Panc1 (cell line): ENCODE data around the gene HTR3B. TPM values are rescaled to one million over a fixed set of nuclear protein-coding genes. Genes with fewer than 3 reads are reported as not detected.
A peak's percentile ranks its signal among the peaks of the same experiment; 100 is the strongest.

Source experiments
- ATAC-seq: fragments of 200-7000 bp; cut with Tn5 transposase; 2 replicates; pipeline ENCODE4 v1.9.1; 2020; ENCODE audit warnings: mild to moderate bottlenecking, moderate library complexity
- BruUV-seq: library from RNA; stranded (reverse); fragments of 400-500 nt; replicated peaks from 2 replicates; lab custom pipeline; 2021; lab: Mats Ljungman, UMichigan
- CTCF ChIA-PET: fragments of 300-600 bp; sonication (Branson Sonifier 250); formaldehyde crosslinking; loops from one replicate; lab custom pipeline; 2022; ENCODE audit warnings: antibody characterized with exemption; lab: Charles Lee
- POLR2A ChIA-PET: fragments of 300-600 bp; sonication (Branson Sonifier 250); formaldehyde crosslinking; loops from one replicate; lab custom pipeline; 2022; ENCODE audit warnings: antibody characterized with exemption; lab: Charles Lee
- DNase-seq: peaks from one replicate; pipeline ENCODE4 v3.0.0-alpha.2; 2010; ENCODE audit warnings: low read depth, low spot score
- H3K27ac ChIP-seq: 2 replicates; pipeline ENCODE4 v1.5.1; 2011; ENCODE audit warnings: mild to moderate bottlenecking, low read length, inconsistent platforms
- H3K27me3 ChIP-seq: fragments of 200-500 bp; sonication (Bioruptor generic); 2 replicates; pipeline ENCODE4 v1.6.0; 2014; ENCODE audit warnings: low read length, inconsistent platforms; ENCODE audit not compliant: control insufficient read depth, insufficient read depth
- H3K36me3 ChIP-seq: fragments of 200-500 bp; sonication (Bioruptor generic); 2 replicates; pipeline ENCODE4 v1.5.1; 2014; ENCODE audit warnings: inconsistent platforms, mild to moderate bottlenecking, low read length, moderate library complexity; ENCODE audit not compliant: control insufficient read depth, insufficient read depth
- H3K4me1 ChIP-seq: 2 replicates; pipeline ENCODE4 v1.5.1; 2011; ENCODE audit warnings: inconsistent platforms, mild to moderate bottlenecking, low read length, moderate library complexity; ENCODE audit not compliant: control insufficient read depth, insufficient read depth
- H3K4me3 ChIP-seq, 2 experiments: 2 replicates each; pipeline ENCODE4 v1.5.1; 2011 to 2012; ENCODE audit warnings: low read depth in 2 of 2, low read length in 2 of 2, mild to moderate bottlenecking in 2 of 2, inconsistent platforms in 1 of 2, moderate library complexity in 1 of 2
- H3K9me3 ChIP-seq: fragments of 200-500 bp; sonication (Bioruptor generic); 2 replicates; pipeline ENCODE4 v1.5.1; 2014; ENCODE audit warnings: low read depth, mild to moderate bottlenecking, inconsistent platforms, low read length, moderate library complexity; ENCODE audit not compliant: control insufficient read depth, insufficient read depth
- CTCF ChIP-seq: fragments of 450-650 bp; IDR thresholded peaks from 2 replicates; pipeline ENCODE4 v1.5.1; 2017; ENCODE audit warnings: mild to moderate bottlenecking
- POLR2AphosphoS5 ChIP-seq: IDR thresholded peaks from 2 replicates; pipeline ENCODE4 v1.6.1; 2012; ENCODE audit warnings: mild to moderate bottlenecking, low read depth, low read length, moderate library complexity
- REST ChIP-seq, 2 experiments: IDR thresholded peaks; 2 replicates each; pipeline ENCODE4 v1.6.1; 2011 to 2012; ENCODE audit warnings: low read depth in 2 of 2, control low read depth in 1 of 2, low read length in 1 of 2, mild to moderate bottlenecking in 1 of 2, moderate library complexity in 1 of 2; ENCODE audit not compliant: insufficient read depth in 1 of 2
- SIN3A ChIP-seq: IDR thresholded peaks from 2 replicates; pipeline ENCODE4 v1.6.1; 2012; ENCODE audit warnings: low read depth, mild to moderate bottlenecking, low read length, moderate library complexity, borderline replicate concordance; ENCODE audit not compliant: insufficient read depth
- TCF7L2 ChIP-seq: IDR thresholded peaks from 2 replicates; pipeline ENCODE4 v1.6.1; 2011; ENCODE audit warnings: mild to moderate bottlenecking, low read depth, low read length, inconsistent platforms
- in situ Hi-C: cut with HindIII; loops from 2 replicates; pipeline ENCODE4 v1.10.0; 2016; ENCODE audit warnings: low sequenced_read_pairs, low pct_unique_long_range_greater_than_20kb
- intact Hi-C: fragments of 100-400 bp; cut with micrococcal nuclease; formaldehyde crosslinking; loops from one replicate; pipeline ENCODE4 v1.10.0; 2022; ENCODE audit not compliant: unreplicated experiment
- total RNA-seq: library from RNA; stranded (reverse); gene quantifications from one replicate; pipeline ENCODE4 v1.2.1, GENCODE V29; 2021; ENCODE audit not compliant: unreplicated experiment

HTR3B gene
- total RNA-seq, 1 experiment from 2014 or later = not detected

GRCh38 chr11:113992459-113993110 is 88.0 kb downstream of the HTR3B start:
- CTCF ChIA-PET = interaction anchor here (1.0 to 1.8 kb wide), 2 partner anchors 268 to 270 kb away, joined by 3 to 8 read pairs; no protein-coding TSS in a partner anchor
- no peaks in the 10 kb centered on the region for H3K27me3 ChIP-seq
- no peaks in the 10 kb centered on the region for H3K36me3 ChIP-seq
- intact Hi-C loops = loop anchor here (5.0 kb wide), 1 partner anchor 95 kb away; no protein-coding TSS in a partner anchor
- no peak overlapping the region for H3K27ac ChIP-seq
- no peak overlapping the region for H3K4me3 ChIP-seq
- BruUV-seq = no TSS peak
- DNase-seq (no peak), ATAC-seq (no peak)
- in situ Hi-C loops = no loop called here
- POLR2A ChIA-PET = no interaction called here
- H3K4me1 ChIP-seq = no peaks in the 10 kb centered on the region
- TF ChIP-seq TCF7L2 (no peak), REST (IDR thresholded peaks at IDR 0.05; ENCODE audit: insufficient read depth in 1 of 2, low read depth in 2 of 2, low read length in 1 of 2) (no peak), POLR2AphosphoS5 (no peak), SIN3A (no peak), CTCF (no peak)
- H3K9me3 ChIP-seq = no peaks in the 10 kb centered on the region

- peaks cover 2% of the 10 kb centered on the region; the same call in 1 of the 2 replicates for H3K27me3 ChIP-seq
- ChIA-PET POLR2A (no interaction called here), CTCF (interaction anchor here (0.5 to 2.9 kb wide), 9 partner anchors 9 to 270 kb away, joined by 3 to 22 read pairs (median 4); no protein-coding TSS in a partner anchor)
- H3K4me1 ChIP-seq = no peaks in the 10 kb centered on the region
- intact Hi-C loops (loop anchor here (1.0 to 5.0 kb wide), 2 partner anchors 97 to 267 kb away; no protein-coding TSS in a partner anchor), in situ Hi-C loops (no loop called here)
- H3K36me3 ChIP-seq = no peaks in the 10 kb centered on the region
- no peaks in the 10 kb centered on the region for H3K9me3 ChIP-seq
- H3K4me3 ChIP-seq = no peak overlapping the region
- BruUV-seq = no TSS peak
- DNase-seq = no peak
- no peak overlapping the region for H3K27ac ChIP-seq
- ATAC-seq = peak; percentile 75
- no peak for TF ChIP-seq REST (IDR thresholded peaks at IDR 0.05; ENCODE audit: insufficient read depth in 1 of 2, low read depth in 2 of 2, low read length in 1 of 2)
- no peak for TF ChIP-seq POLR2AphosphoS5
- no peak for TF ChIP-seq SIN3A
- no peak for TF ChIP-seq TCF7L2
- peak; percentile 87 for TF ChIP-seq CTCF
Observed at GRCh38 chr11:113994077-113994954, 89.7 kb downstream of the HTR3B start.
